Progenitor cell of endocrine pancreas (in vitro differentiated cells): Measurements from ENCODE around the gene PHTF2. TPM values are rescaled to one million over a fixed set of nuclear protein-coding genes. Genes with fewer than 3 reads are reported as not detected.
"Not testable (repeated sequence)": the region's sequence is repeated elsewhere in the genome, so short reads cannot be mapped to it uniquely, and the experiment has no call there.

Source experiments
- DNase-seq: peaks from one replicate; pipeline ENCODE4 v3.0.0; 2021; ENCODE audit warnings: low spot score; ENCODE audit not compliant: unreplicated experiment
- H3K27ac Mint-ChIP-seq: 2 replicates; pipeline ENCODE4 v1.8.0; 2021; ENCODE audit warnings: mild to moderate bottlenecking, moderate library complexity, mixed read lengths
- H3K27me3 Mint-ChIP-seq: 2 replicates; pipeline ENCODE4 v1.8.0; 2021; ENCODE audit warnings: mixed read lengths
- H3K36me3 Mint-ChIP-seq: 2 replicates; pipeline ENCODE4 v1.8.0; 2022; ENCODE audit warnings: mixed read lengths; ENCODE audit not compliant: insufficient read depth
- H3K4me1 Mint-ChIP-seq: 2 replicates; pipeline ENCODE4 v1.8.0; 2021; ENCODE audit warnings: low read depth, mixed read lengths
- H3K4me3 Mint-ChIP-seq: 2 replicates; pipeline ENCODE4 v1.8.0; 2021; ENCODE audit warnings: low read depth, mild to moderate bottlenecking, moderate library complexity, mixed read lengths
- H3K9me3 Mint-ChIP-seq: 2 replicates; pipeline ENCODE4 v1.8.0; 2021; ENCODE audit warnings: low read depth, mixed read lengths
- total RNA-seq: library from RNA; stranded (reverse); gene quantifications from 2 replicates; pipeline ENCODE4 v1.2.1, GENCODE V29; 2021
- TF ChIP-seq, protein P1 (sequence below): fragments of 200-600 bp; sonication (generic); IDR thresholded peaks from one replicate; pipeline ENCODE4 v1.5.0; 2021; ENCODE audit warnings: antibody characterized with exemption, mild to moderate bottlenecking; ENCODE audit not compliant: unreplicated experiment

Gene PHTF2
- total RNA-seq, 1 donor from 2014 or later = 13.0 TPM

DNA sequence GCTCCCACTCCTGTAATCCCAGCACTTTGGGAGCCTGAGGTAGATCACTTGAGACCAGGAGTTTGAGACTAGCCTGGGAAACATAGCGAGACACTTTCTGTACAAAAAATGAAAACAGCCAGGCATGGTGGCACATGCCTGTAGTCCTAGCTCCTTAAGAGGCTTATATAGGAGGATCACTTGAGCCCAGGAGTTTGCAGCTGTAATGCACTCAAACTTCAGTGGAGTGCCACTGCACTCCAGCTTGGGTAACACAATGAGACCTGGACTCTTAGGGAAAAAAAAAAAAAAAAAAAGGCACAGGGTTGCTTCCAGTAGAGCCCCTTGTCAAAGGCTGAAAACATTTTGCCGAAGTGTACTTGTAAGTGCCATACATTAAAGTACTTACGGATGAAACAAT is 195.3 kb downstream of the PHTF2 start:
- no peak for DNase-seq
- peaks cover 8% of the 10 kb centered on the region for H3K9me3 Mint-ChIP-seq
- no peak overlapping the region for H3K27ac Mint-ChIP-seq
- TF ChIP-seq, protein P1, sequence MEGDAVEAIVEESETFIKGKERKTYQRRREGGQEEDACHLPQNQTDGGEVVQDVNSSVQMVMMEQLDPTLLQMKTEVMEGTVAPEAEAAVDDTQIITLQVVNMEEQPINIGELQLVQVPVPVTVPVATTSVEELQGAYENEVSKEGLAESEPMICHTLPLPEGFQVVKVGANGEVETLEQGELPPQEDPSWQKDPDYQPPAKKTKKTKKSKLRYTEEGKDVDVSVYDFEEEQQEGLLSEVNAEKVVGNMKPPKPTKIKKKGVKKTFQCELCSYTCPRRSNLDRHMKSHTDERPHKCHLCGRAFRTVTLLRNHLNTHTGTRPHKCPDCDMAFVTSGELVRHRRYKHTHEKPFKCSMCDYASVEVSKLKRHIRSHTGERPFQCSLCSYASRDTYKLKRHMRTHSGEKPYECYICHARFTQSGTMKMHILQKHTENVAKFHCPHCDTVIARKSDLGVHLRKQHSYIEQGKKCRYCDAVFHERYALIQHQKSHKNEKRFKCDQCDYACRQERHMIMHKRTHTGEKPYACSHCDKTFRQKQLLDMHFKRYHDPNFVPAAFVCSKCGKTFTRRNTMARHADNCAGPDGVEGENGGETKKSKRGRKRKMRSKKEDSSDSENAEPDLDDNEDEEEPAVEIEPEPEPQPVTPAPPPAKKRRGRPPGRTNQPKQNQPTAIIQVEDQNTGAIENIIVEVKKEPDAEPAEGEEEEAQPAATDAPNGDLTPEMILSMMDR = no peak
- no peak overlapping the region for H3K4me3 Mint-ChIP-seq
- H3K4me1 Mint-ChIP-seq = peaks cover 2% of the 10 kb centered on the region
- no peaks in the 10 kb centered on the region for H3K36me3 Mint-ChIP-seq
- H3K27me3 Mint-ChIP-seq = no peaks in the 10 kb centered on the region

DNA sequence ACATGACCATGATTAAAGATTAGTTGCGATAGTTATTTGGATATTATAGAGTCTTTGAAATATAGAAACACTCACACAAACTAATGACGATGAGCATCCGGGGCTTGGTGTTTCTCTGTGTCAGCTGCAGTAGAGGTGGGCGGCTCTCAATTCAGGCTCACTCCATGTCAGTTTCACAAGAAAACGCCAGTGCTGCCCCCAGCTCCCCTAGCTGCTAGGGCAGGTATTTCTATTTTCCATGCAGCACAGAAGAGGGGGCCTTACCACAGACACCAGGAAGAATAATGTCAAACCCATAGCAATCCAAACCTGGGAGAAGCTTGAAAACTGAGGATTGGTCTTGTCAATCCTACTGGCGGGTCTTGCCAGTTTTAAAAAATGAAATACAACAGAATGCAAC is 197.1 kb downstream of the PHTF2 start:
- no peak for DNase-seq
- no peaks in the 10 kb centered on the region for H3K4me1 Mint-ChIP-seq
- TF ChIP-seq, protein P1 = peak; percentile 38
- no peak overlapping the region for H3K27ac Mint-ChIP-seq
- no peaks in the 10 kb centered on the region for H3K36me3 Mint-ChIP-seq
- no peaks in the 10 kb centered on the region for H3K27me3 Mint-ChIP-seq
- no peak overlapping the region for H3K4me3 Mint-ChIP-seq
- H3K9me3 Mint-ChIP-seq = peaks cover 5% of the 10 kb centered on the region

DNA sequence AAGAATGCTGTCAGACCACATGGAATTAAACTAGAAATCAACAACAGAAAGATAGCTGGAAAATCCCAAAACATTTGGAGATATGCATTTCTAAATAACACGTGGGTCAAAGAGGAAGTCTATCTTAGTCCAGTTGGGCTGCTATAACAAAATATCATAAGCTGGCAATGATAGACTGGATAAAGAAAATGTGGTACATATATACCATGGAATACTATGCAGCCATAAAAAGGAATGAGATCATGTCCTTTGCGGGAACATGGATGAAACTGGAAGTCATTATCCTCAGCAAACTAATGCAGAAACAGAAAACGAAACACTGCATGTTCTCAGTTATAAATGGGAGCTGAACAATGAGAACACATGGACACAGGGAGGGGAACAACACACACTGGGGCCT is 200.6 kb downstream of the PHTF2 start:
- not testable (repeated sequence) for DNase-seq, H3K9me3 Mint-ChIP-seq, H3K4me1 Mint-ChIP-seq, H3K4me3 Mint-ChIP-seq, H3K27ac Mint-ChIP-seq, H3K27me3 Mint-ChIP-seq, H3K36me3 Mint-ChIP-seq

DNA sequence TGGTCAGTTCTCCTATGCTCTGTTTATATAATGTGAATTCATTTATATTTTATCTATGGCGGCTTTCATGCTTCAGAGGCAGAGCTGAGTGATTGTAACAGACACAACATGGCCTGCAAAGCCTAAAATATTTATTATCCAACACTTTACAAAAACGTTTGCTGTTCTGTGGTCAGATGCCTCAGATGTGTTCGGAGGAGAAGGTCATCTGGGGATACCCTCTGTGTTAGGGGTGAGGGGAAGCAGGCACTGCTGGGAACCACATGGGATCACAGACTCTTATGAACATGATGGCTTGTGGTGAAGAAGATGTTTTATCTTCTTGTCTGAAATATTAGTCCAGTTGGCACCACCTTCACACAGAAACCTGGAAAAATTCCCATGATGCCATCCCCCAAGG is 203.4 kb downstream of the PHTF2 start:
- H3K4me3 Mint-ChIP-seq = no peak overlapping the region
- TF ChIP-seq, protein P1 = no peak
- H3K36me3 Mint-ChIP-seq = no peaks in the 10 kb centered on the region
- no peak for DNase-seq
- H3K9me3 Mint-ChIP-seq = peaks cover 5% of the 10 kb centered on the region
- no peak overlapping the region for H3K27ac Mint-ChIP-seq
- H3K4me1 Mint-ChIP-seq = no peaks in the 10 kb centered on the region
- no peaks in the 10 kb centered on the region for H3K27me3 Mint-ChIP-seq

DNA sequence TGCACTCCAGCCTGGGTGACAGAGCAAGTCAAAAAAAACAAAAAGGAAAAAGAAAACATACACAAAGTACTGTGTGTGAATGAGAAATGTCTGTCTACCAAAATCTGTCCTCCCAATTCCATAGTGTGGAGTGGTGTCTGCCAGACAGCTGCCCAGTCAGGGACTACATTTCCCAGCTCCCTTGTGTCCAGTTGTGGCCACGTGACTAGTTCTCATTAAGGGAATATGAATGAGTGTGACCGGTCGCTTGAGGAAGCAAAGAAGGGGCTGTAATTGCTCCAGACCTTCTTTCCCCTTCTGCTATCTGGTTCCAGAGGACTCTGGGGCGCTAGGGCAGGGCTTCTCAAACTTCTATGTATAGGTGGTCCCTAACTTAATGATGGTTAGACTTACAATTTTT is 204.1 kb downstream of the PHTF2 start:
- Mint-ChIP-seq H3K4me1 (no peaks in the 10 kb centered on the region), H3K9me3 (peaks cover 5% of the 10 kb centered on the region), H3K36me3 (no peaks in the 10 kb centered on the region)

More for the DNA sequence above, 204.1 kb downstream of the PHTF2 start:
- TF ChIP-seq, protein P1 = no peak
- H3K4me3 Mint-ChIP-seq = no peak overlapping the region
- H3K27ac Mint-ChIP-seq = no peak overlapping the region
- no peaks in the 10 kb centered on the region for H3K27me3 Mint-ChIP-seq
- no peak for DNase-seq
